GM12878 (cell line): ENCODE results near the gene TMEM109.

ENCODE experiments used
- BHLHE40 ChIP-seq, 2 experiments: fragments of 450-650 bp in 1 of 2; IDR thresholded peaks; 2 replicates each; pipeline ENCODE4 v1.6.1; 2011 to 2017; ENCODE audit warnings: low read depth in 2 of 2, borderline replicate concordance in 1 of 2, improper control_type of control experiment in 1 of 2, low read length in 1 of 2, mild to moderate bottlenecking in 1 of 2
- CHD4 ChIP-seq: fragments of 200-600 bp; sonication (generic); IDR thresholded peaks from 2 replicates; pipeline ENCODE4 v1.6.1; 2016; ENCODE audit warnings: mild to moderate bottlenecking
- CTCF ChIP-seq, 3 experiments: IDR thresholded peaks in 2 of 3; conservative IDR thresholded peaks in 1 of 3; 2 replicates each; pipeline ENCODE4 v1.5.1; 2011; ENCODE audit warnings: low read depth in 3 of 3, low read length in 3 of 3, mild to moderate bottlenecking in 3 of 3, control low read depth in 2 of 3, moderate library complexity in 2 of 3, inconsistent platforms in 1 of 3, mixed read lengths in 1 of 3; ENCODE audit not compliant: control insufficient read depth in 2 of 3, insufficient read depth in 1 of 3; ENCODE audit errors: extremely low read depth in 1 of 3
- EZH2 ChIP-seq: IDR thresholded peaks from 2 replicates; pipeline ENCODE4 v1.6.1; 2012; ENCODE audit warnings: low read depth, mild to moderate bottlenecking, control low read depth, inconsistent platforms, low read length, borderline replicate concordance; ENCODE audit not compliant: control insufficient read depth
- GABPA ChIP-seq: IDR thresholded peaks from 2 replicates; pipeline ENCODE4 v1.6.1; 2014; ENCODE audit warnings: antibody characterized with exemption, low read depth, mild to moderate bottlenecking, inconsistent platforms
- KAT2A ChIP-seq: conservative IDR thresholded peaks from 2 replicates; pipeline ENCODE4 v1.6.1; 2011; ENCODE audit warnings: low read depth, low read length; ENCODE audit not compliant: control insufficient read depth
- MTA3 ChIP-seq: IDR thresholded peaks from 2 replicates; pipeline ENCODE4 v1.6.1; 2012; ENCODE audit warnings: low read length, inconsistent platforms, borderline replicate concordance
- PML ChIP-seq: IDR thresholded peaks from 2 replicates; pipeline ENCODE4 v1.6.1; 2012; ENCODE audit warnings: low read length, inconsistent platforms
- POLR2A ChIP-seq: IDR thresholded peaks from 2 replicates; pipeline ENCODE4 v1.6.1; 2011; ENCODE audit warnings: low read depth, mild to moderate bottlenecking, low read length
- POLR2AphosphoS5 ChIP-seq: IDR thresholded peaks from 2 replicates; pipeline ENCODE4 v1.6.1; 2011; ENCODE audit warnings: mild to moderate bottlenecking, low read length, inconsistent platforms
- REST ChIP-seq: IDR thresholded peaks from 2 replicates; pipeline ENCODE4 v1.6.1; 2012; ENCODE audit warnings: mild to moderate bottlenecking, low read depth, low read length
- ZNF207 ChIP-seq: fragments of 450-650 bp; IDR thresholded peaks from 2 replicates; pipeline ENCODE4 v1.6.1; 2014; ENCODE audit warnings: antibody characterized with exemption, mild to moderate bottlenecking, borderline replicate concordance
- TF ChIP-seq, protein P1 (sequence below): fragments of 450-650 bp; IDR thresholded peaks from 2 replicates; pipeline ENCODE4 v1.6.1; 2017; ENCODE audit warnings: mild to moderate bottlenecking

DNA sequence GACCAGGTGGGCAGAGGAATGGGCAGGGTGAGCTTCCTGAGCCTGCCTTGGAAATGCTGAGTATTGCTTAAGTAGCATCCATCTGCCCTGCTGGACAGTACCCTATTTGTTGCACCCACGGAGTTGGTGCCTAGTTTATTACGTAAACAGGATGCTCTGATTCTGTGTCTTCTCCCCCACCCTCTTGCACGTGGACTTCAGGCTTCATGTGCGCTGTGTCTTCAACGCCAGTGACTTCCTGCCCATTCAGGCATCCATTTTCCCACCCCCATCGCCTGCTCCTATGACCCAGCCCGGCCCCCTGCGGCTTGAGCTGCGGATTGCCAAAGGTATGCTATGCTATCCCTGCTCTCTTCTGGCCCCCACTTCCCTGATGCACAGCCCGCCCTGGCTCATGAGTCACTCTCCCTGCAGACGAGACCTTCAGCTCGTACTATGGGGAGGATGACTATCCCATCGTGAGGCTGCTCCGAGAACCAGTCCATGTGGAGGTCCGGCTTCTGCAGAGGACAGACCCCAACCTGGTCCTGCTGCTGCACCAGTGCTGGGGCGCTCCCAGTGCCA lies 40.9 kb upstream of the TMEM109 start:
- TF ChIP-seq POLR2A: no peak
- no peak for TF ChIP-seq REST
- TF ChIP-seq POLR2AphosphoS5: no peak
- no peak for TF ChIP-seq ZNF207
- TF ChIP-seq EZH2: no peak
- no peak for TF ChIP-seq KAT2A
- no peak for TF ChIP-seq GABPA
- TF ChIP-seq CHD4: no peak
- TF ChIP-seq, protein P1, sequence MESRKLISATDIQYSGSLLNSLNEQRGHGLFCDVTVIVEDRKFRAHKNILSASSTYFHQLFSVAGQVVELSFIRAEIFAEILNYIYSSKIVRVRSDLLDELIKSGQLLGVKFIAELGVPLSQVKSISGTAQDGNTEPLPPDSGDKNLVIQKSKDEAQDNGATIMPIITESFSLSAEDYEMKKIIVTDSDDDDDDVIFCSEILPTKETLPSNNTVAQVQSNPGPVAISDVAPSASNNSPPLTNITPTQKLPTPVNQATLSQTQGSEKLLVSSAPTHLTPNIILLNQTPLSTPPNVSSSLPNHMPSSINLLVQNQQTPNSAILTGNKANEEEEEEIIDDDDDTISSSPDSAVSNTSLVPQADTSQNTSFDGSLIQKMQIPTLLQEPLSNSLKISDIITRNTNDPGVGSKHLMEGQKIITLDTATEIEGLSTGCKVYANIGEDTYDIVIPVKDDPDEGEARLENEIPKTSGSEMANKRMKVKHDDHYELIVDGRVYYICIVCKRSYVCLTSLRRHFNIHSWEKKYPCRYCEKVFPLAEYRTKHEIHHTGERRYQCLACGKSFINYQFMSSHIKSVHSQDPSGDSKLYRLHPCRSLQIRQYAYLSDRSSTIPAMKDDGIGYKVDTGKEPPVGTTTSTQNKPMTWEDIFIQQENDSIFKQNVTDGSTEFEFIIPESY: no peak
- no peak for TF ChIP-seq CTCF (IDR thresholded peaks at IDR 0.05 in 2 of 3, conservative IDR thresholded peaks at IDR 0.05 in 1 of 3; ENCODE audit: control insufficient read depth in 2 of 3, extremely low read depth in 1 of 3, insufficient read depth in 1 of 3, low read depth in 3 of 3, low read length in 3 of 3)
- no peak for TF ChIP-seq BHLHE40 (IDR thresholded peaks at IDR 0.05; ENCODE audit: borderline replicate concordance in 1 of 2, low read depth in 2 of 2, low read length in 1 of 2)
- no peak for TF ChIP-seq PML
- no peak for TF ChIP-seq MTA3
